KMS-11 (cell line): ENCODE results near the gene LCN12.

ENCODE experiments used
- H2AFZ ChIP-seq: fragments of 200-600 bp; sonication (generic); 2 replicates; pipeline ENCODE4 v1.6.1; 2016; ENCODE audit warnings: antibody characterized with exemption, mixed run types, low read depth
- H3K27ac ChIP-seq: fragments of 200-600 bp; sonication (generic); 2 replicates; pipeline ENCODE4 v1.6.1; 2016; ENCODE audit warnings: mild to moderate bottlenecking, mixed run types
- H3K27me3 ChIP-seq: fragments of 200-600 bp; sonication (generic); 2 replicates; pipeline ENCODE4 v1.6.1; 2017; ENCODE audit warnings: mild to moderate bottlenecking, low read depth, mixed run types, moderate library complexity; ENCODE audit not compliant: insufficient read depth
- H3K36me3 ChIP-seq: fragments of 200-600 bp; sonication (generic); 2 replicates; pipeline ENCODE4 v1.6.1; 2017; ENCODE audit warnings: mild to moderate bottlenecking, mixed run types; ENCODE audit not compliant: insufficient read depth
- H3K4me1 ChIP-seq: fragments of 200-600 bp; sonication (generic); 2 replicates; pipeline ENCODE4 v1.6.1; 2016; ENCODE audit warnings: mild to moderate bottlenecking, low read depth, mixed run types; ENCODE audit not compliant: poor library complexity, severe bottlenecking
- H3K4me2 ChIP-seq: fragments of 200-600 bp; sonication (generic); 2 replicates; pipeline ENCODE4 v1.7.0; 2016; ENCODE audit warnings: mild to moderate bottlenecking, mixed run types
- H3K4me3 ChIP-seq: fragments of 200-600 bp; sonication (generic); IDR thresholded peaks from 2 replicates; pipeline ENCODE4 v1.6.1; 2017; ENCODE audit warnings: low read depth, low read length, mixed read lengths; ENCODE audit not compliant: insufficient read depth
- H3K79me2 ChIP-seq: fragments of 200-600 bp; sonication (generic); 2 replicates; pipeline ENCODE4 v1.6.1; 2016; ENCODE audit warnings: low read depth, mixed run types; ENCODE audit not compliant: insufficient read depth
- H3K9ac ChIP-seq: fragments of 200-600 bp; sonication (generic); 2 replicates; pipeline ENCODE4 v1.6.1; 2016; ENCODE audit warnings: mild to moderate bottlenecking, mixed run types
- H4K20me1 ChIP-seq: fragments of 200-600 bp; sonication (generic); 2 replicates; pipeline ENCODE4 v1.6.1; 2016; ENCODE audit warnings: mild to moderate bottlenecking, mixed run types; ENCODE audit not compliant: insufficient read depth
- CTCF ChIP-seq: fragments of 200-600 bp; sonication (generic); conservative IDR thresholded peaks from 2 replicates; pipeline ENCODE4 v1.6.1; 2017; ENCODE audit warnings: low read depth, mild to moderate bottlenecking, antibody characterized with exemption, low read length, moderate library complexity, mixed read lengths

Gene LCN12

GRCh38 chr9:136928591-136928990 is 23.5 kb upstream of the LCN12 start:
- Histone ChIP-seq H3K36me3 (peaks cover 3% of the 10 kb centered on the region; the same call in 1 of the 2 replicates), H4K20me1 (no peaks in the 10 kb centered on the region), H3K27me3 (no peaks in the 10 kb centered on the region), H3K4me2 (no peak overlapping the region), H2AFZ (no peak overlapping the region), H3K4me3 (no peak overlapping the region), H3K9ac (no peak overlapping the region), H3K4me1 (peaks cover 4% of the 10 kb centered on the region), H3K79me2 (no peaks in the 10 kb centered on the region), H3K27ac (no peak overlapping the region)
- no peak for TF ChIP-seq CTCF

- no peak for TF ChIP-seq CTCF
- H3K36me3 ChIP-seq, result peaks cover 3% of the 10 kb centered on the region; the same call in 1 of the 2 replicates
- no peaks in the 10 kb centered on the region for H4K20me1 ChIP-seq
These were observed 22.1 kb upstream of the LCN12 start for GRCh38 chr9:136930014-136930413.

GRCh38 chr9:136931611-136932130 is 20.4 kb upstream of the LCN12 start:
- Histone ChIP-seq H3K36me3 (peaks cover 3% of the 10 kb centered on the region; the same call in 1 of the 2 replicates), H3K4me2 (no peak overlapping the region), H3K4me1 (peaks cover 4% of the 10 kb centered on the region), H3K27ac (no peak overlapping the region), H2AFZ (no peak overlapping the region), H3K79me2 (no peaks in the 10 kb centered on the region), H3K27me3 (no peaks in the 10 kb centered on the region), H3K4me3 (no peak overlapping the region), H3K9ac (no peak overlapping the region), H4K20me1 (no peaks in the 10 kb centered on the region)
- TF ChIP-seq CTCF, result no peak

More at GRCh38 chr9:136930014-136930413, 22.1 kb upstream of the LCN12 start:
- no peak overlapping the region for H3K4me3 ChIP-seq
- no peak overlapping the region for H2AFZ ChIP-seq
- peaks cover 4% of the 10 kb centered on the region for H3K4me1 ChIP-seq
- no peak overlapping the region for H3K4me2 ChIP-seq
- no peaks in the 10 kb centered on the region for H3K79me2 ChIP-seq
- H3K27ac ChIP-seq, result no peak overlapping the region
- no peak overlapping the region for H3K9ac ChIP-seq
- H3K27me3 ChIP-seq, result no peaks in the 10 kb centered on the region

GRCh38 chr9:136934277-136934676 is 17.8 kb upstream of the LCN12 start:
- Histone ChIP-seq H3K4me2 (no peak overlapping the region), H3K9ac (no peak overlapping the region), H3K36me3 (peaks cover 3% of the 10 kb centered on the region; the same call in 1 of the 2 replicates), H3K4me3 (no peak overlapping the region), H3K79me2 (no peaks in the 10 kb centered on the region), H4K20me1 (no peaks in the 10 kb centered on the region), H2AFZ (no peak overlapping the region), H3K27ac (no peak overlapping the region), H3K27me3 (no peaks in the 10 kb centered on the region), H3K4me1 (peaks cover 4% of the 10 kb centered on the region)
- no peak for TF ChIP-seq CTCF
